ENCODE data around the gene ABLIM3. TPM values are rescaled to one million over a fixed set of nuclear protein-coding genes. Genes with fewer than 3 reads are reported as not detected.

The ABLIM3 gene
- total and polyA plus RNA-seq, 2 donors (not counting 3 experiments of a cell fraction or from before 2014, with no cell fraction given), result 16.7 to 42.1 TPM

DNA sequence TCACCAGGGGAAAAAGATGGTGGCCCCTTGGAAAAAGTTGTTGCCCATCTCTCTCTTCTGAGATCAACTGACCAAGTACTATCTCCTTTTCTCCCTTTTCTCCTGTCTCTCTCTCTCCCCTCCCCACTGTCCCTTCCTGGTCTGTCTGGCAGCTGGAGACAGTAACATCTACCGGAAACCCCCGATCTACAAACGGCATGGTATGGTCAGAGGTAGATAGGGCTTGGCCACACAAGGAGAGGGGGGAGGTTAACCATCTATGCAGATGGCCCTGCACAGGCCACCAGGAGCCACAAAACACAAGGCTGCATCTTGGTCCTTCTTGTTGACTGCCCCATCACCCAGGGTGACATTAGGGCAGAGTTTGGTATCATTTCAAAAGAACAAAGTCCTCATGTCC lies 101.0 kb downstream of the ABLIM3 start:
- no peak overlapping the region for H3K4me2 ChIP-seq (ENCODE audit: insufficient read depth, low read length)
- CTCF ChIA-PET, result no interaction called here
- TF ChIP-seq FOS (IDR thresholded peaks at IDR 0.05; ENCODE audit: borderline replicate concordance, insufficient read depth, low read length) (no peak), EZH2 (IDR thresholded peaks at IDR 0.05; ENCODE audit: borderline replicate concordance, low read depth, low read length, severe bottlenecking) (no peak), JUN (IDR thresholded peaks at IDR 0.05; ENCODE audit: borderline replicate concordance, insufficient read depth, insufficient read length, low read depth) (no peak), POLR2AphosphoS5 (IDR thresholded peaks at IDR 0.05; ENCODE audit: insufficient read depth, low read depth, low read length) (no peak), POLR2A (IDR thresholded peaks at IDR 0.05; ENCODE audit: low read depth, low read length) (no peak), MYC (IDR thresholded peaks at IDR 0.05; ENCODE audit: low read depth, low read length) (no peak), GATA2 (IDR thresholded peaks at IDR 0.05; ENCODE audit: insufficient read depth, insufficient read length, low read depth, low read length) (no peak)
- TF ChIP-seq, protein P1, sequence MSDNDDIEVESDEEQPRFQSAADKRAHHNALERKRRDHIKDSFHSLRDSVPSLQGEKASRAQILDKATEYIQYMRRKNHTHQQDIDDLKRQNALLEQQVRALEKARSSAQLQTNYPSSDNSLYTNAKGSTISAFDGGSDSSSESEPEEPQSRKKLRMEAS (IDR thresholded peaks at IDR 0.05; ENCODE audit: insufficient read depth, insufficient read length), result no peak
- TF ChIP-seq, protein P2, sequence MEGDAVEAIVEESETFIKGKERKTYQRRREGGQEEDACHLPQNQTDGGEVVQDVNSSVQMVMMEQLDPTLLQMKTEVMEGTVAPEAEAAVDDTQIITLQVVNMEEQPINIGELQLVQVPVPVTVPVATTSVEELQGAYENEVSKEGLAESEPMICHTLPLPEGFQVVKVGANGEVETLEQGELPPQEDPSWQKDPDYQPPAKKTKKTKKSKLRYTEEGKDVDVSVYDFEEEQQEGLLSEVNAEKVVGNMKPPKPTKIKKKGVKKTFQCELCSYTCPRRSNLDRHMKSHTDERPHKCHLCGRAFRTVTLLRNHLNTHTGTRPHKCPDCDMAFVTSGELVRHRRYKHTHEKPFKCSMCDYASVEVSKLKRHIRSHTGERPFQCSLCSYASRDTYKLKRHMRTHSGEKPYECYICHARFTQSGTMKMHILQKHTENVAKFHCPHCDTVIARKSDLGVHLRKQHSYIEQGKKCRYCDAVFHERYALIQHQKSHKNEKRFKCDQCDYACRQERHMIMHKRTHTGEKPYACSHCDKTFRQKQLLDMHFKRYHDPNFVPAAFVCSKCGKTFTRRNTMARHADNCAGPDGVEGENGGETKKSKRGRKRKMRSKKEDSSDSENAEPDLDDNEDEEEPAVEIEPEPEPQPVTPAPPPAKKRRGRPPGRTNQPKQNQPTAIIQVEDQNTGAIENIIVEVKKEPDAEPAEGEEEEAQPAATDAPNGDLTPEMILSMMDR (IDR thresholded peaks at IDR 0.05; ENCODE audit: extremely low read depth in 1 of 2, insufficient read depth in 1 of 2, low read depth in 1 of 2, low read length in 2 of 2), result no peak
- no peaks in the 10 kb centered on the region for H4K20me1 ChIP-seq (replicated peaks; ENCODE audit: control insufficient read depth, extremely low read depth, insufficient read depth, low read length)
- peaks cover 0 to 2% of the 10 kb centered on the region in 2 experiments for H3K36me3 ChIP-seq (ENCODE audit: control insufficient read depth in 2 of 2, extremely low read depth in 1 of 2, insufficient read depth in 2 of 2, low read length in 2 of 2)
- no peak overlapping the region for H3K9ac ChIP-seq (replicated peaks; ENCODE audit: extremely low read depth, insufficient read depth, low read length)
- POLR2A ChIA-PET, result no interaction called here
- BruUV-seq (replicated peaks), result no TSS peak
- FAIRE-seq (no peak), DNase-seq (ENCODE audit: low read depth, low spot score) (no peak)
- no peaks in the 10 kb centered on the region for H3K9me1 ChIP-seq (replicated peaks; ENCODE audit: control insufficient read depth, extremely low read depth, insufficient read depth, low read length)
- no peak overlapping the region for H3K27ac ChIP-seq (ENCODE audit: insufficient read depth, low read depth, low read length)
- no peak overlapping the region for H2AFZ ChIP-seq (ENCODE audit: low read depth, low read length)
- H3K79me2 ChIP-seq (ENCODE audit: control insufficient read depth, insufficient read depth, low read length), result no peaks in the 10 kb centered on the region
- H3K9me3 ChIP-seq (replicated peaks; ENCODE audit: control insufficient read depth, insufficient read depth, low read length), result no peaks in the 10 kb centered on the region
- no peak overlapping the region for H3K4me3 ChIP-seq (replicated peaks in 1 of 3; ENCODE audit: insufficient read depth in 1 of 3, low read depth in 1 of 3, low read length in 3 of 3)
- intact Hi-C loops (cut with micrococcal nuclease), result no loop called here
- H3K4me1 ChIP-seq (ENCODE audit: control insufficient read depth, extremely low read depth, insufficient read depth, low read length), result peaks cover 2% of the 10 kb centered on the region
- dilution Hi-C loops (cut with MboI; ENCODE audit: extremely low pct_ligation_motif_present, low sequenced_read_pairs), result no loop called here
- no peaks in the 10 kb centered on the region for H3K27me3 ChIP-seq (ENCODE audit: control insufficient read depth in 2 of 2, insufficient read depth in 2 of 2, low read length in 2 of 2)
